ENCODE measurements around the gene CNOT6L.

DNA sequence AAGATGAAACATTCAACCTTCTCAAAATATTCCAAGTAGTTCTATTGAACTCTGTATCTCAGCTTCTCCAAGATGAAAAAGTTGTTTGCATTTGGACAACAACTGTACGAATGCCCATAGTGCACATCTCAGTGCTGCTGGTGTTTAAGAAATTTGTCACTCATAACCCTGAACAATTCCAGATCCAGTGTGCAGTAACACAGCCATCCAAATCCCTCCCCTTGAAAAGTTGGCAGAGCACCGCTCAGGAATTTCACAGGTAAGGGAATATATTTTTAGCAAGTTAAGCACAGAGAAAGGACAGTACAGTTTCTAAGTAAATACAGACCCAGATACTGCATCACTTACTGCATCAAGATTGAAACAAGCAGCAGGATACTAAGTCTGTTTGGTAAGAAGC lies 104.7 kb downstream of the CNOT6L start:
- TF ChIP-seq, protein P1, sequence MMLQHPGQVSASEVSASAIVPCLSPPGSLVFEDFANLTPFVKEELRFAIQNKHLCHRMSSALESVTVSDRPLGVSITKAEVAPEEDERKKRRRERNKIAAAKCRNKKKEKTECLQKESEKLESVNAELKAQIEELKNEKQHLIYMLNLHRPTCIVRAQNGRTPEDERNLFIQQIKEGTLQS (IDR thresholded peaks at IDR 0.05) = no peak
- no peak for TF ChIP-seq EZH2 (IDR thresholded peaks at IDR 0.05)
- TF ChIP-seq, protein P2, sequence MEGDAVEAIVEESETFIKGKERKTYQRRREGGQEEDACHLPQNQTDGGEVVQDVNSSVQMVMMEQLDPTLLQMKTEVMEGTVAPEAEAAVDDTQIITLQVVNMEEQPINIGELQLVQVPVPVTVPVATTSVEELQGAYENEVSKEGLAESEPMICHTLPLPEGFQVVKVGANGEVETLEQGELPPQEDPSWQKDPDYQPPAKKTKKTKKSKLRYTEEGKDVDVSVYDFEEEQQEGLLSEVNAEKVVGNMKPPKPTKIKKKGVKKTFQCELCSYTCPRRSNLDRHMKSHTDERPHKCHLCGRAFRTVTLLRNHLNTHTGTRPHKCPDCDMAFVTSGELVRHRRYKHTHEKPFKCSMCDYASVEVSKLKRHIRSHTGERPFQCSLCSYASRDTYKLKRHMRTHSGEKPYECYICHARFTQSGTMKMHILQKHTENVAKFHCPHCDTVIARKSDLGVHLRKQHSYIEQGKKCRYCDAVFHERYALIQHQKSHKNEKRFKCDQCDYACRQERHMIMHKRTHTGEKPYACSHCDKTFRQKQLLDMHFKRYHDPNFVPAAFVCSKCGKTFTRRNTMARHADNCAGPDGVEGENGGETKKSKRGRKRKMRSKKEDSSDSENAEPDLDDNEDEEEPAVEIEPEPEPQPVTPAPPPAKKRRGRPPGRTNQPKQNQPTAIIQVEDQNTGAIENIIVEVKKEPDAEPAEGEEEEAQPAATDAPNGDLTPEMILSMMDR (IDR thresholded peaks at IDR 0.05 in 2 of 3, conservative IDR thresholded peaks at IDR 0.05 in 1 of 3; ENCODE audit: borderline replicate concordance in 1 of 3, insufficient read depth in 1 of 3, low read depth in 2 of 3, low read length in 2 of 3) = no peak
- TF ChIP-seq, protein P3, sequence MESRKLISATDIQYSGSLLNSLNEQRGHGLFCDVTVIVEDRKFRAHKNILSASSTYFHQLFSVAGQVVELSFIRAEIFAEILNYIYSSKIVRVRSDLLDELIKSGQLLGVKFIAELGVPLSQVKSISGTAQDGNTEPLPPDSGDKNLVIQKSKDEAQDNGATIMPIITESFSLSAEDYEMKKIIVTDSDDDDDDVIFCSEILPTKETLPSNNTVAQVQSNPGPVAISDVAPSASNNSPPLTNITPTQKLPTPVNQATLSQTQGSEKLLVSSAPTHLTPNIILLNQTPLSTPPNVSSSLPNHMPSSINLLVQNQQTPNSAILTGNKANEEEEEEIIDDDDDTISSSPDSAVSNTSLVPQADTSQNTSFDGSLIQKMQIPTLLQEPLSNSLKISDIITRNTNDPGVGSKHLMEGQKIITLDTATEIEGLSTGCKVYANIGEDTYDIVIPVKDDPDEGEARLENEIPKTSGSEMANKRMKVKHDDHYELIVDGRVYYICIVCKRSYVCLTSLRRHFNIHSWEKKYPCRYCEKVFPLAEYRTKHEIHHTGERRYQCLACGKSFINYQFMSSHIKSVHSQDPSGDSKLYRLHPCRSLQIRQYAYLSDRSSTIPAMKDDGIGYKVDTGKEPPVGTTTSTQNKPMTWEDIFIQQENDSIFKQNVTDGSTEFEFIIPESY (IDR thresholded peaks at IDR 0.05; ENCODE audit: extremely low read depth, insufficient replicate concordance, low read length) = no peak
- TF ChIP-seq POLR2A (IDR thresholded peaks at IDR 0.05; ENCODE audit: borderline replicate concordance, extremely low read depth, insufficient read depth, insufficient read length) = no peak
- TF ChIP-seq, protein P4, sequence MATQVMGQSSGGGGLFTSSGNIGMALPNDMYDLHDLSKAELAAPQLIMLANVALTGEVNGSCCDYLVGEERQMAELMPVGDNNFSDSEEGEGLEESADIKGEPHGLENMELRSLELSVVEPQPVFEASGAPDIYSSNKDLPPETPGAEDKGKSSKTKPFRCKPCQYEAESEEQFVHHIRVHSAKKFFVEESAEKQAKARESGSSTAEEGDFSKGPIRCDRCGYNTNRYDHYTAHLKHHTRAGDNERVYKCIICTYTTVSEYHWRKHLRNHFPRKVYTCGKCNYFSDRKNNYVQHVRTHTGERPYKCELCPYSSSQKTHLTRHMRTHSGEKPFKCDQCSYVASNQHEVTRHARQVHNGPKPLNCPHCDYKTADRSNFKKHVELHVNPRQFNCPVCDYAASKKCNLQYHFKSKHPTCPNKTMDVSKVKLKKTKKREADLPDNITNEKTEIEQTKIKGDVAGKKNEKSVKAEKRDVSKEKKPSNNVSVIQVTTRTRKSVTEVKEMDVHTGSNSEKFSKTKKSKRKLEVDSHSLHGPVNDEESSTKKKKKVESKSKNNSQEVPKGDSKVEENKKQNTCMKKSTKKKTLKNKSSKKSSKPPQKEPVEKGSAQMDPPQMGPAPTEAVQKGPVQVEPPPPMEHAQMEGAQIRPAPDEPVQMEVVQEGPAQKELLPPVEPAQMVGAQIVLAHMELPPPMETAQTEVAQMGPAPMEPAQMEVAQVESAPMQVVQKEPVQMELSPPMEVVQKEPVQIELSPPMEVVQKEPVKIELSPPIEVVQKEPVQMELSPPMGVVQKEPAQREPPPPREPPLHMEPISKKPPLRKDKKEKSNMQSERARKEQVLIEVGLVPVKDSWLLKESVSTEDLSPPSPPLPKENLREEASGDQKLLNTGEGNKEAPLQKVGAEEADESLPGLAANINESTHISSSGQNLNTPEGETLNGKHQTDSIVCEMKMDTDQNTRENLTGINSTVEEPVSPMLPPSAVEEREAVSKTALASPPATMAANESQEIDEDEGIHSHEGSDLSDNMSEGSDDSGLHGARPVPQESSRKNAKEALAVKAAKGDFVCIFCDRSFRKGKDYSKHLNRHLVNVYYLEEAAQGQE (IDR thresholded peaks at IDR 0.05; ENCODE audit: low read depth) = no peak

Data from HCT116 (cell line).